Motor neuron (in vitro differentiated cells): ENCODE data around the gene CTH. TPM values are rescaled to one million over a fixed set of nuclear protein-coding genes. Genes with fewer than 3 reads are reported as not detected.
A peak's percentile ranks its signal among the peaks of the same experiment; 100 is the strongest.
"Not testable (repeated sequence)": the region's sequence is repeated elsewhere in the genome, so short reads cannot be mapped to it uniquely, and the experiment has no call there.

Experiments used
- ATAC-seq, 8 experiments: fragments of 200-7000 bp; cut with Tn5 transposase; replicated peaks in 6 of 8; 2 replicates each; pipeline ENCODE4 v1.8.0; 2021; ENCODE audit warnings: mild to moderate bottlenecking in 8 of 8, moderate library complexity in 8 of 8
- H3K27ac ChIP-seq, 2 donors: fragments of 250-450 bp; sonication (Bioruptor Pico); 2 replicates each; pipeline ENCODE4 v1.9.0; 2021; ENCODE audit warnings: antibody characterized with exemption in 2 of 2, mild to moderate bottlenecking in 2 of 2, moderate library complexity in 1 of 2
- H3K4me1 ChIP-seq, 2 donors: fragments of 250-450 bp; sonication (Bioruptor Pico); replicated peaks in 1 of 2; 2 replicates each; pipeline ENCODE4 v1.6.1; 2021; ENCODE audit warnings: antibody characterized with exemption in 2 of 2, mild to moderate bottlenecking in 2 of 2, moderate library complexity in 1 of 2
- H3K4me3 ChIP-seq, 5 donors: fragments of 250-450 bp; sonication (Bioruptor Pico); 2 replicates each; pipeline ENCODE4 v1.9.0; 2021; ENCODE audit warnings: antibody characterized with exemption in 5 of 5, mild to moderate bottlenecking in 5 of 5, moderate library complexity in 4 of 5
- WGBS, 10 experiments: fragments of 450-650 bp; shearing (Covaris generic); methylation state at CpG; one replicate each; pipeline ENCODE4 v1.0.0; 2022; 5-methylcytosine and 5-hydroxymethylcytosine counted together
- in situ Hi-C, 9 experiments: fragments of 400-800 bp; cut with MboI; loops; one replicate each; pipeline ENCODE4 v1.15.0; 2021; ENCODE audit warnings: low sequenced_read_pairs in 9 of 9, low pct_unique_long_range_greater_than_20kb in 2 of 9; ENCODE audit not compliant: unreplicated experiment in 9 of 9
- total RNA-seq, 8 experiments: library from RNA; unstranded; fragments of 300-600 nt; gene quantifications; 2 replicates each; pipeline versions ENCODE4 v1.2.3 to v1.2.4, GENCODE V29; 2022

CTH gene
- total RNA-seq, 8 experiments from 2014 or later: 8.3 to 29.7 (median 11.8) TPM

DNA sequence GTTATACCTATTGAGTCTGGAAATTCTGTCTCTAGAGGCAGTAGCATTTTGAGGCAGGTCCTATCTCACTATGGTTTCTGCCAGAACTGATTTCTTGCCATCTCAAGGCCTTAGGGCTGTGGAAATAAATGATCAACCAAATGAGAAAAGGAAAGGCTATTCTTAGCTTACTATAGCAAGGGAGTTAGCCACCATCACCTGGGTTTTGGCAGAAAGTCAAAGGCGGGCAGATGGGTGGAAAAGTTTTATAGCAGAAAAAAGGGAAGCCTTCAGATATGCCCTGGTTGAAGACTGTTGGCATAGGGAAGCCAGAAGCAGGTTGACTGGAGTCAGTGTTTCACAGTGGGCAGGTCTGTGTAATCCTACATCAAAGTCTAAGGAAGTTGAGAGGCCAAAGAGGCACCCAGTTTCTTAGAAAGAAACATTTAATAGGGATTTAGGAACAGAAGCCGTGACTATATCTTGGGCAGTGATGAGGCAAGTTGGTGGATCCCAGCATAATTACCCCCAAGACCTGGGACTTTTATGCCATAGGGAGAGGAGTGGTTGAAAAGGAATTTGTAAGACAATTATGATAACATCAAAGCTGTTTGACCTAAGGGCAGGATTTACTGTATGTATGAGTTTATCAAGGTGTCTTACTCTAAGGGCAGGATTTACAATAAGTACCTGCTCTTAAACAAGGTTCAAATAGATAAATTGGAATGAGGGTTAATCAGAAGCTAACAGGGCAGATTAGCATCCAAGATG lies 29.7 kb downstream of the CTH start:
- no peak for ATAC-seq
- in situ Hi-C loops: loop anchor here in 1 of 9 experiments (25.0 kb wide), 1 partner anchor 104 kb away; no protein-coding TSS in a partner anchor
- 75 to 100% (median 88%) methylated on average over 2 of the region's 2 CpGs; no CpG with 5 or more reads in 5 of the 10 experiments for WGBS, 10 experiments
- Histone ChIP-seq H3K4me1 (peaks cover 2 to 5% of the 10 kb centered on the region in 2 donors), H3K4me3 (no peak overlapping the region), H3K27ac (no peak overlapping the region)

DNA sequence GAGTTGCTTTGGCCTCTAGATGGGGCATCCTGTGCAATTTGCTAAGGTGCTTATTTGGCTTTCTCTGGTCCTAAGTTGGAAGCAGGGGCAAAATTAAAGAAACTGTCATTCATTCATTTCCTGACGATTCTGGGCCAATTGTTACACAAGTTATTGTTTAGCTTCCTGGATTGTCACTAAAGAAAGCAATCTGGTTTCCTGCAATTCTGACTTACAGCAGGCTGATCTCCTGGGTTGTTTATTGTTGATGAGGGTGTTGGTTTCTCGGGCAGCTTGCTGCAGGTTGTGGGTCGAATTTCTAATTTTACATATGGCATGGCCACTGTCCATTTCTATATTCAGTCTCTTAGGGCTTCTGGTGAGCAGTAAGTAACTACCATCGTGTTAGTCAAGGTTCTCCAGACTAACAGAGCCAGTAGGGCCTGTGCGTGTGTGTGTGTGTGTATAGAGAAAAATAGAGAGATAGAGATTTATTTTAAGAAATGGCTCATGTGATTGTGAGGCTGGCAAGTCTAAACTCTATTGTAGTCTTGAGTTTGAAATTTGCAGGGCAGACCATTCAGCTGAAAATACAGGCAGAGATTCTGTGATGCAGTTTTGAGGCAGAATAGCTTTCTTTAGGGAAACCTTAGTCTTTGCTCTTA lies 30.4 kb downstream of the CTH start:
- ATAC-seq: peak in 1 of 8 experiments; percentile 28

DNA sequence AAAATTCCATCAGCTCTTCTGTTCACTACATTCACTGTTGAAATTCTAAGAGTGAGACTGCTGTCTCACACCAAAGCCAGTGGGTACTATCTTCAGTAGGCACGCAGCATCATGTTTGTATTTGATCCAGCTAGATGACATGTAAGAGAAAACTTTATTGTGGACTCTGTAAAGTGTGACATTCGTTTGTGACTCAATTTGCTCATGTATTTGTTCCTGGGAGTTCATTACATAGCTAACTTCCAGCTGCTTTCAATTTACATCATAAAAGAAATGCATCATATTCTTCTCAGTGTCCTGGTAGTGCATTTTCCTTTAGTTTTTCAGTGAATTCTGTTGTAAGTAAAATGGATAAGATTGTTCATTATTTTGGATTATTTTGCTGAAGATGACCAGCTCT lies 31.4 kb downstream of the CTH start:
- peak in 3 of 8 experiments; percentile 10 to 60 (median 57) for ATAC-seq
- Histone ChIP-seq H3K27ac (no peak overlapping the region), H3K4me1 (peaks cover 2 to 5% of the 10 kb centered on the region in 2 donors), H3K4me3 (no peak overlapping the region)
- in situ Hi-C loops: loop anchor here in 1 of 9 experiments (25.0 kb wide), 1 partner anchor 105 kb away; no protein-coding TSS in a partner anchor
- WGBS, 10 experiments: 0 to 100% (median 36%) methylated on average over 1 to 2 of the region's 2 CpGs; no CpG with 5 or more reads in 1 of the 10 experiments

More for the DNA sequence above, 30.4 kb downstream of the CTH start:
- no peak overlapping the region for H3K4me3 ChIP-seq
- peaks cover 2 to 5% of the 10 kb centered on the region in 2 donors for H3K4me1 ChIP-seq
- H3K27ac ChIP-seq: no peak overlapping the region
- WGBS, 10 experiments: 20 to 72% (median 59%) methylated on average over 1 to 5 of the region's 5 CpGs
- in situ Hi-C loops: loop anchor here in 1 of 9 experiments (25.0 kb wide), 1 partner anchor 104 kb away; no protein-coding TSS in a partner anchor

- no peak for ATAC-seq
- in situ Hi-C loops: loop anchor here in 1 of 9 experiments (25.0 kb wide), 1 partner anchor 106 kb away; no protein-coding TSS in a partner anchor
- H3K4me3 ChIP-seq: no peak overlapping the region
- H3K4me1 ChIP-seq: peaks cover 0 to 5% of the 10 kb centered on the region in 2 donors
- H3K27ac ChIP-seq: no peak overlapping the region
- WGBS, 10 experiments: 0 to 89% (median 71%) methylated on average over 1 of the region's 1 CpG; no CpG with 5 or more reads in 2 of the 10 experiments
Observed at GRCh38 chr1:70443739-70444138, 32.7 kb downstream of the CTH start.

- H3K4me3 ChIP-seq: no peak overlapping the region
- WGBS, 10 experiments: 79 to 100% (median 94%) methylated on average over 1 to 7 of the region's 8 CpGs; no CpG with 5 or more reads in 2 of the 10 experiments
- no peak overlapping the region for H3K27ac ChIP-seq
- H3K4me1 ChIP-seq: no peaks in the 10 kb centered on the region
- ATAC-seq: no peak
- in situ Hi-C loops: loop anchor here in 1 of 9 experiments (25.0 kb wide), 1 partner anchor 112 kb away; no protein-coding TSS in a partner anchor
Observed at GRCh38 chr1:70449049-70449448, 38.0 kb downstream of the CTH start.

DNA sequence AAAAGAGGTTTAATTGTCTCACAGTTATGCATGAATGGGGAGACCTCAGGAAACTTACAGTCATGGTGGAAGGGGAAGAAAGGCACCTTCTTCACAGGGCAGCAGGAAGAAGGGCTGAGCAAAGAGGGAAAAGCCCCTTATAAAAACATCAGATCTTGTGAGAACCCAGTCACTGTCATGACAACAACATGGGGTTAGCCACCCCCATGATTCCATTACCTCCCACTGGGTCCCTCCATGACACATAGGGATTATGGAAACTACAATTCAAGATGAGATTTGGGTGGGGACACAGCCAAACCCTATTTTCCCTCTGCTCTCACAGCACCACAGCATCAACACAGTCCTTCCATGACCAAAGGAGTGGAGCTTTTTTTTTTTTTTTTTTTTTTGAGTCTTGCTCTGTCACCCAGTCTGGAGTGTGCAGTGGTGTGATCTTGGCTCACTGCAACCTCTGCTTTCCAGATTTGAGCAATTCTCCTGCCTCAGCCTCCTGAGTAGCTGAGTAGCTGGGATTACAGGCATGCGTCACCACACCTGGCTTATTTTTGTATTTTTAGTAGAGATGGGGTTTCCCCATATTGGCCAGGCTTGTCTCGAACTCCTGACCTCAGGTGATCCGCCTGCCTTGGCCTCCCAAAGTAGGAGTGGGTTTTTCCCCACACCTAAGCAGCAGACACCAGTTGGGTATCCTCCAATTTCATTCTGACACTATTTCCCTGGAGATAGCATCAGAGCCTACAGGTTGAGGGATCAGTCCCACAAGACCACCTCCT lies 41.3 kb downstream of the CTH start:
- H3K4me3 ChIP-seq, H3K4me1 ChIP-seq, ATAC-seq, in situ Hi-C loops, H3K27ac ChIP-seq: not testable (repeated sequence)
- WGBS, 10 experiments: 55 to 100% (median 88%) methylated on average over 1 to 3 of the region's 3 CpGs; no CpG with 5 or more reads in 3 of the 10 experiments

GRCh38 chr1:70455291-70455690 lies 44.2 kb downstream of the CTH start:
- Histone ChIP-seq H3K4me1 (peaks cover 0 to 3% of the 10 kb centered on the region in 2 donors), H3K4me3 (no peak overlapping the region), H3K27ac (no peak overlapping the region)
- in situ Hi-C loops: no loop called here
- 0 to 72% (median 29%) methylated on average over 1 to 2 of the region's 2 CpGs; no CpG with 5 or more reads in 2 of the 10 experiments for whole genome bisulfite sequencing, 10 experiments
- ATAC-seq: peak in 2 of 8 experiments; percentile 21 to 46

- Histone ChIP-seq H3K27ac (no peak overlapping the region), H3K4me1 (peaks cover 0 to 3% of the 10 kb centered on the region in 2 donors), H3K4me3 (no peak overlapping the region)
- ATAC-seq: peak in 5 of 8 experiments; percentile 81 to 99 (median 92)
- in situ Hi-C loops: no loop called here
Observed at GRCh38 chr1:70458131-70458530, 47.1 kb downstream of the CTH start.

DNA sequence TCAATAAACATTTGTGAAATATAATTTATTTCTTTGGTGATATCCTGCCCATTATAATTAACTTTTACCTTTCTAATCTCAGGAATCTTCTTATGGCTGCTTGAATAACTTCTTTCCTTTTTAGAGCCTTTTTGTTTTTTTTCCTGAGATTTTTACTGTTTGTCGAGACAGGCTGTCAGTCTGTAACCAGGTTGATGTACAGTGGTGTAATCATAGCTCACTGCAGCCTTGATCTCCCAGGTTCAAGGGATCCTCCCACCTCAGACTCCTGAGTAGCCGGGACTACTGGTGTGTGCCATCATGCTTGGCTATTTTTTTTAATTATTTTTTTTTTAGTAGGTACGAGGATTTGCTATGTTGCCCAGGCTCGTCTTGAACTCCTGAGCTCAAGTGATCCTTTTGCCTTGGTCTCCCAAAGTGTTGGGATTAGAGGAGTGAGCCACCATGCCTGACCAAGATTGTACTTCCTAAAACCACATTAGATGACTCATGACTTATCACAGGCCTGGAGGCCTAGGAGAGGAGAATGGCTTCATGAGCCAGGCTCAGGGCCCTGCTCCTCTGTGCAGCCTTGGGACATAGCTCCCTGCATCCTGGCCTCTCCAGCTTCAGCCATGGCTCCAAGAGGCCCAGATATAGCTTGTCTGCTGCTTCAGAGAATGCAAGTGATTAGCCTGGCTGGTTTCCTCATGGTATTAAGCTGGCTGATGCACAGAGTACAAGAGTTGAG lies 48.6 kb downstream of the CTH start:
- Histone ChIP-seq H3K27ac (no peak overlapping the region), H3K4me3 (no peak overlapping the region), H3K4me1 (peaks cover 0 to 3% of the 10 kb centered on the region in 2 donors)
- in situ Hi-C loops: no loop called here
- peak in 2 of 8 experiments; percentile 37 to 52 for ATAC-seq
- 52 to 100% (median 93%) methylated on average over 2 to 4 of the region's 4 CpGs for WGBS, 10 experiments

- in situ Hi-C loops, H3K4me1 ChIP-seq, H3K4me3 ChIP-seq, H3K27ac ChIP-seq, ATAC-seq: not testable (repeated sequence)
- WGBS, 10 experiments: 0 to 100% (median 91%) methylated on average over 1 to 4 of the region's 8 CpGs; no CpG with 5 or more reads in 6 of the 10 experiments
Observed at GRCh38 chr1:70460740-70461713, 50.0 kb downstream of the CTH start.

- in situ Hi-C loops: no loop called here
Observed at GRCh38 chr1:70462611-70463010, 51.5 kb downstream of the CTH start.

More at GRCh38 chr1:70462611-70463010, 51.5 kb downstream of the CTH start:
- ATAC-seq: peak in 3 of 8 experiments; percentile 97 to 98 (median 98)
- 0 to 100% (median 42%) methylated on average over 1 of the region's 1 CpG; no CpG with 5 or more reads in 2 of the 10 experiments for WGBS, 10 experiments
- Histone ChIP-seq H3K27ac (no peak overlapping the region), H3K4me1 (peaks cover 0 to 3% of the 10 kb centered on the region in 2 donors), H3K4me3 (no peak overlapping the region)
